Measurements from ENCODE around the gene LAMC2.

DNA sequence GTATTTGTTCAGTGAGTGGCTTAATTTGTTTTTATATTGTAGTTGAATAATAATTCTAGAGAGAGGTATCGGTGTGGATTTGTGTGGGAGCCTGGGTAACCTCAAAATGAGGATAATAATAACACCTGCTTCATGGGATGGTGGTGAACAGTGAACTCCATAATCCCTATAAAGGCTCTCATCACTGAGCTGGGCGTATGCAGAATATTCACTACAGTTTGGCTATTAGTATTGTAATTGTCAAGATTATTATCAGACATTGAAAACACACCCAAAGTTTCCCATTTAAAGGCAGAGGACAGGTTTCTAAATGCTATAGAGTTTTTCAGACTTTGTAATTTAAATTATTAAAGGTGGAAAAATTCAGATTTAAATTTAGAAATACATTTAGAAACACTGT is 7.0 kb upstream of the LAMC2 start:
- no peak for TF ChIP-seq POLR2AphosphoS5 (IDR thresholded peaks at IDR 0.05)
- TF ChIP-seq POLR2A (IDR thresholded peaks at IDR 0.05), result no peak
